HG02571 (cell line): ENCODE measurements around the gene ST7L.

Experiments used
- ATAC-seq: cut with Tn5 transposase; IDR thresholded peaks from one replicate; pipeline ENCODE4 v1.9.1; 2021; ENCODE audit warnings: mild to moderate bottlenecking, moderate library complexity; ENCODE audit not compliant: unreplicated experiment

The ST7L gene

GRCh38 chr1:112516141-112516540 lies 102.8 kb downstream of the ST7L start:
- no peak for ATAC-seq

- no peak for ATAC-seq
These were observed 103.5 kb downstream of the ST7L start for GRCh38 chr1:112515311-112516009.

DNA sequence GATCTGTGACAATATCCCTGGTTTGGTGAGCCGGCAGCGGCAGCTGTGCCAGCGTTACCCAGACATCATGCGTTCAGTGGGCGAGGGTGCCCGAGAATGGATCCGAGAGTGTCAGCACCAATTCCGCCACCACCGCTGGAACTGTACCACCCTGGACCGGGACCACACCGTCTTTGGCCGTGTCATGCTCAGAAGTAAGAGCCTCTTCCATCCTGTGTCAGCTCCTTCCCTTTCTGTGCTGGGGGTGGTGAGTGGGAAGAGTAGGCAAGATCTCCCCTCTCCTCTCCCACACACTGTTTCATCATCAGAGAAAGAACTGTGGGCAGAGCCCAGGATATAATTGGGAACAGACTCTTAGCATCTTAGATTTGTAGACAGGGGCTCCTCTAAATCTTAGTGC lies 104.0 kb downstream of the ST7L start:
- ATAC-seq = no peak

DNA sequence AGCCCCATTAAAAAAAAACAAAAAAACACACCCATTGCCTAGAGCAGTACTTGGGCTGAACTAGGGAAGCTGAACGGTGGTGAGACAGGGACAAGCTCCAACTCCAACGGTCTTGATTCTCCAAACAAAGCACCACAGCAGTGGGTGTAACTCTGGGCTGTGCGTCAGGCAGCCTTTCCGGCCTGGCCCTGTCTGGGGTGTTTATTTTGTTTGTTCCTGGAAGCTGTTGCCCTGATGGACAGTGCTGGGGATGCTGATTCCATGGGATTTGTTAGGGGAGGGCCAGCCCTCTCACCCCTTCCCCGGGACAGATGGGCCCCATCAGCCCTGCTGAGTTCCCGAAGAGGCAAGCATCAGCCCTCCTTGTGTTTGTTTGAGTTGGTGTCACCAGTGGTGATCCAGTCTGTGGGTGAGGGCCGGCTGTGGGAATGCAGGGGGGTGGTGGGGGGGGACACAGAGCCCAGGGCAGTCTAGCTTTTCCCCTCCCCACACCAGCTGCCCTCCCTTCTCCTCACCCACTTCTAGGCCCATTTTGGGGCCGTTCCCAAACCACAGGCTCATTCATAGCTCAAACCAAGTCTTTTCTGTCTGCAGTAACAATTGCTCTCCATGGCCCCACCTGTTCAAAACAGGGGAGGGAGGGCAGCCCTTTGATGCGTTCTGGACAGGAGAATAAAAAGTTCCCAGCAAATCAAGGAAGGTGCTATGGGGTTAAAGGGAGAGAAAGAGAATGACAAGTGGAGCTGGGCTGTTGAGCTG lies 105.7 kb downstream of the ST7L start:
- ATAC-seq = no peak

GRCh38 chr1:112511897-112512296 lies 107.0 kb downstream of the ST7L start:
- ATAC-seq = no peak

- ATAC-seq = no peak
These were observed 108.6 kb downstream of the ST7L start for GRCh38 chr1:112510340-112510739.

GRCh38 chr1:112509660-112510178 lies 109.2 kb downstream of the ST7L start:
- no peak for ATAC-seq

DNA sequence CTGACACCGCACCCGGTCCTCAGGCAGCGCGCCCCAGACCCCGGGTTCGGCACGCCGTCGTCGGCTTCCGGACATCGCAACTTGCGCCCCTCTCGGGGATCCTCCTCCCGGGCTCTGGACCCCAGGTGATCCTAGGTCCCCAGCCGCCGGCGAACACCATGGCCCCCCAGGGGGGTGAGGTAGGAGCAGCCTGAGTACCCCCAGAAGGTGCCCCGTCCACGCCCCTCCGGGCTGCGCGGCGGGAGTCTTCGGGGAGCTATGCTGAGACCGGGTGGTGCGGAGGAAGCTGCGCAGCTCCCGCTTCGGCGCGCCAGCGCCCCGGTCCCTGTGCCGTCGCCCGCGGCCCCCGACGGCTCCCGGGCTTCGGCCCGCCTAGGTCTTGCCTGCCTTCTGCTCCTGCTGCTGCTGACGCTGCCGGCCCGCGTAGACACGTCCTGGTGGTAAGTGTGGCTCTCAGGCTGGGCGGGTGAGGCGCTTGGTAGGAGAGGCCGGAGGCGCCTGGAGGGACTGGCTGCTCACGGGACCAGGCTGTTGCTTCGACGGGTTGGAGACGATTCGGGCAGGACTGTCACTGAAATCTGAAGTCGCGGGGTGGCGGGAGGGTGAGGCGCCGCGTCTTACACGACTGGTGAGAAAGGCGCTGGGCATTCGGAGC lies 109.8 kb downstream of the ST7L start:
- no peak for ATAC-seq

DNA sequence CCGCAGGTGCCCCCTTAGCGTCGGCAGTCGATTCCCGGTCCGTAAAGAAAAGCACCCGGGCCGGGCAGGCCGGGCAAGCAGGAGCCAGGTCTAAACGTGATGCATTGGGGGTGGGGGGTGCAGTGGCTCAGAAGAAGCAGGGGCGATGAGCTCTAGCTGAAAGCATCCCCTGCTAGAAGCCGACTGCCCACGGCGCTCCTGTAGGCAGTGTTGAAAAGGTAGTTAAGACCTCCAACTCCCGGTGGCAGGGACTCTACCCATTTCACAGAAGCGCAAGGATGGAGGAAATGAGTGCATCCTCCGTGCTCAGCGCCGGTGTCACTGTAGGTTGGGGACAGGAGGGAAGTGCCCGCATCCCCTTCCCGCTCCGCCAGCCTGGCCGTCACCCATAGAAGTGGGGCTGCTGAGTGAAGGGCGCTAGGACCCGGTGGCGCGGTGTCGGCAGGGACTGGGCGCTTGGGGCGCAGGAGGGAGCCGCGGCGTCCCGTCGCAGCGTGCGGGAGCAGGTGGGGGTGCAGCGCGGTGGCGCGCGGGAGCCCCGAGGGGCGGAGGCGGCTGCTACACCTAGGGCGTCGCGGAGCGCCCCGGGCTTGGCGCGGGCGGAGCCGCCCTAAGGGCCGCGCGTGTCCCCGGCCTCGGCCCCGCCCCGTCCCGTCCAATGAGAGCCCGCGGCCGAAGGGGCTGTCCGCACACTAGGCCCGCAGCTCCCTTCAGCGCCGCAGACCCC lies 110.5 kb downstream of the ST7L start, which contains the start of gene WNT2B:
Gene WNT2B, plus strand, starts transcription at position 688 of the 727 bp plus-strand sequence. CDS start 298 bp downstream, outside the sequence.
- ATAC-seq = no peak

- no peak for ATAC-seq
These were observed 111.0 kb downstream of the ST7L start for GRCh38 chr1:112507921-112508277.

- ATAC-seq = no peak
These were observed 111.6 kb downstream of the ST7L start for GRCh38 chr1:112507336-112507735.

DNA sequence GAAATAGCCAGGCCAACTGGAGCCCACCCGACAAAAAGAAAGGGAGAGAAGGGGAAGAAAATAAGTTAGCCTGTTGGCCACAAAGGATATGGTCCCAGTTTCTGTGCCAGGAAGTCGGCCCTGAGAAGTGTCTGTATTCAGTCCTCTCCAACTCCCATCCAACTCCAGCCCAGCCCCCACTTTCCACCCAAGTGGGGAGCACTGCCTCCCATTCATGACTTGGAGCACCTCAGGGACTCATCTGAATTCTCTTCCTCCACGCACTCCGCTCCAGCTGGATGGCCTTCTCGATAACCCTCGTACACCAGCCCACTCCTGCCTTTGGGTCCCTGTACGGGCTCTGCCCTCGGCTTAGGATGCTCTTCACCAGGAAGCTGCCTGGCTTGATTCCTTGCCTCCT lies 112.2 kb downstream of the ST7L start:
- ATAC-seq = no peak

DNA sequence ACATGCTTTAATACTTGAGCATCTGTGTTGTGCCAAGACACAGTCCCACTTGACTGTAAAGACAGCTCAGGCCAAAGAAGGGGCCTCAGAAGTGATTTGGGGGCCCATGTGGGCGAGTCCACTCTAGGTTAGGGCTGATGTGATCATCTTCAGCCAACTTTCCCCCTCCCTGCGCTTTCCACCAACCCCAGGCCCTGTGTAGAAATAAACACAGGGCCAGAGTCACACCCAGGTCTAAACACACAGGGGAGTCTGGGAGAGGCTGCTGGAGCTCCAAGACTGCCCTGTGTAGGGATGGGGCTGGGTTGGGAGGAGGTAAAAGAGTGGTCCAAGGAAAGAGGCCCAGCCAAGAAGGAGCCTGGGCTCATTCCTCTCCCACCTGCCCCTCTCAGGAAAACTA lies 112.6 kb downstream of the ST7L start:
- no peak for ATAC-seq

DNA sequence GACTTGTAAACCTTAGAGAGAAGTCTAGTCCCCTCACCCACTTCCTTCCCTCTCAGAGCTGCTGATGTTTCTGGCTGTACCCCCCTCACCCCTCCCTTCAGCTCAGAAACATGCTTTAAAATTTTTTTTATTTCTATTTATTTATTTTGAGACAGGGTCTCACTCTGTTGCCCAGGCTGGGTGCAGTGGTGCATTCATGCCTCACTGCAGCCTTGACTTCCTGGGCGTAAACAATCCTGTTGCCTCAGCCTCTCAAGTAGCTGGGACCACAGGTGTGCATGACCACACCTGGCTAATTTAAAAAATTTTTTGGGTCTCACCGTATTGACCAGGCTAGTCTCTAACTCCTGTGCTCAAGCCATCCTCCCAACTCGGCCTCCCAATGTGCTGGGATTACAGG lies 113.1 kb downstream of the ST7L start:
- no peak for ATAC-seq

GRCh38 chr1:112505400-112505785 lies 113.5 kb downstream of the ST7L start:
- ATAC-seq = no peak

DNA sequence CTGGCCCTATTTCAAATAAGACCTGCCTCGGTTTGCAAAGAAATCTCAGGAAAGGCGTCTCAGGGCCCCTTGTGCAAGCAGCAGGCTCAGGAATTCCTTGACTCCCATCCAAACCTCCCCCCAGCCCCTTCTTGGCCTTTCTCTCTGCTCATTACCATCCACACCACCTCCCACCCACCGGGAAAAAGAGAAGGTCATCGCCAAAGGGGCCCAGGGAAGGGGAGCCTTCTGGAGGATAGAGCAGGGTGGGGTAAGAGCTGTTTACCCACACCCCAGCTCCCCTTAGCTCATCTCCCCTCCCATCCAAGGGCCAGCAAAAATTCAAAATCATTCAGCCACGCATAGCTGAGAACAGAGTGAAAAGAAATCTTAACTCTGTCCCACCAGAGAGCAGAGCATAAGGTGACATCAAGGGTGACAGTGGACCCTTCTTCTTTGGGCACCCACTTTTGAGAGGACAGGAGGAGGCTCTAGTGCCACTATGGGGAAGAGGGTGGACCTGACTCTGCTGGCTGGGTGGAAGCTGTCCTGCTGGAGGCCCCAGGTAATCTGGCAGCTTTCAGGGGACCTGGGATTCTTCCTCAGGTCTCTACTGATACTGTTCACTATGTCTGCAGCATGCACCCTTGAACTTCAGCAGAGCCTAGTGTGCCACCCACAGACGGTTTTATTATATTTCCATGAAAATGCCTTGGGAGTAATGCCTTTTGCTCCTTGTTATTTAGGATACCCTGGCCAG lies 114.1 kb downstream of the ST7L start:
- no peak for ATAC-seq

DNA sequence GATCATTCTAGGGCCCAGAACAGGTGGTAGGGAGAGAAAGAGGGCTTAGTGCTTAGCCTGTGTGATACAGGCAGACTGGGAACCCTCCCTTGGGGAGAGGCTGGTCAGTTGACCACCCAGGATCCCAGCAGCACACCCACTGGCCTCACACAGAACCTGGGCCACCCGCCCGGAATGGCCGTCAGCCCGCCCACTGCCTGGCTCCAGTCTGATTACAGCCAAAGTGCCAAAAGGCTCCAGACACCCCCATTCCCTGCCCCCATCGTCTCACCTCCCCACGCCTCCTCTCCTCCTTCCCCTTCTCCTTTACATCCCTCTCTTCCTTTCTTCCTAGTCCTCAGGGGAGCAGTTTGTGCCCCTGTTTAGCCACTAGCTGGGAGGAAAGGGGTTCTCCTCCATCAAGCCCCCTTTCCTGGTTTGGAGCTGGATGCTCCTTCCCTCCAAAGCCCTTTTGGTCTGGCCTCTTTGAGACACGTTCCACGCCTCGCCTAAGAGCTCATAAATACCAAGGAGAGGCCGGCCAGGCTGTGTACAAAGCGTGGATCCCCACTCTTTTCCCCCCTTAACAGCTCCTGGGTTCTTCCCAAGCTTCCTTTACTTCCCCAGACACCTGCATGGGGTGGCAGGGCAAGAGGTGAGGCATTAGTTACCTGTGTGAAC lies 114.8 kb downstream of the ST7L start:
- no peak for ATAC-seq

DNA sequence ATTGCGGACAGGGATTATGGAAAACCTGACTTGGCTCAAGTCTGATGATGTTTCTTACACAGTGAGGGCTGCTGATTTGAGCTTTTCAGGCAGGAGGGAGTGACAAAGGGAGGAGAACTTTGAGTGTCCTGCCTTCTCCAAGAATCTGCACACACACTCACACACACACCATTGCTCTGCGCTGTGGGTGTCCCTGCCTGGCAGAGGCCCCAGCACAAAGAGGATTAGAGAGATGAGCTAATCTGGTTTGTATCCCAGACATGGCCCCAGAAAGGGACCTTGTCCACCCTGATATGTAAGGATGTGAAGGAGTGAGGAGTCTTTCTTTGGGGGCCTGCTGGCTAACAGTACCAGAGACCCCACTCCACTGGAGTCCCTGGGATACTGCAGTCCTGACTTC lies 116.1 kb downstream of the ST7L start:
- no peak for ATAC-seq

DNA sequence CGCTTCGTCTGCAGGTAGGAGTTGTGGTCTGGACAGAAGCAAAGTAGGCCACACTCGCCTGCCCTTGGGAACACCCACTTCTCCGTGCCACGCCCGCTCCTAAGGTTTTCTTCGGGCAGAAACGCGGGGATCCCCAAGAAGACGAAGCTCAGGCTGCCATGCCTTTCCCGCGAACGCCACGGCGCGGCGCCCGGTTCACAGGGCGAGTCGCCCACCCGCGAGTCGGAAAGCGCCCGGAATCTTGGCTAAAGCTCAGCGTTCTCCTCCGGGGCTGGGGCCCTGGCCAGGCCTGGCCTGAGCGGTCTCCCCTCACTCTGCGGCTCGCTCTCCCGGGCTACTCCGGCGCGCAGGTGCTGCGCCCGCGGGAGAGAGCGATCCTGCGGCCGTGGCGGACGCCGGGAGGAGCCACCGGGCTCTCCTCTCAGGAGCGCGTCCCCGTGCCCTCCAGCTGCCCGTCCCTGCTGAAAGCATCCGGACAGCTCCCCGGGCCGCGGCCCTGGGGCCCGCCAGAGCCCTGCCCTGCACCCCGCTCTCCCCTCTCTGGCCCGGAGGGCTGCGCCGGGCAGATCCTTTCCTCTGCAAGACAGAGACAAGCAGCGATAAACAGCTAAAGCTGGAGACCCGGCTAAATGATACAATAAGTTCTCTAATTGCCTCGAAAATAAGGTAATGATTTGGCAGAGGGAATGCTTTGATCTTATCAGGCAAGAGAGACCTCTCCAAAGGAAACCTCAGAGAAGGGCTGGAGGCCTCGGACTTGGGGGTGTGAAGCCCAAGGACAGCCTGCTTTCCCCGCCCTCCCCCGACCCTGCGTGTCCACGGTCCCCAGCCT lies 116.9 kb downstream of the ST7L start:
- no peak for ATAC-seq
